Ovary (tissue), 9 donors: ENCODE measurements around the gene FAM47E. TPM values are rescaled to one million over a fixed set of nuclear protein-coding genes. Genes with fewer than 3 reads are reported as not detected.

Experiments used
- DNase-seq, 5 donors: peaks; one replicate each; pipeline ENCODE4 v3.0.0-alpha.2; 2019 to 2020
- H3K27ac ChIP-seq, 2 donors: fragments of 200-600 bp; one replicate each; pipeline versions ENCODE4 v1.5.1 to v1.8.0; 2019 to 2022
- H3K27me3 ChIP-seq: fragments of 200-600 bp; one replicate; pipeline ENCODE4 v1.8.0; 2022
- H3K36me3 ChIP-seq: fragments of 200-600 bp; sonication (generic); one replicate; pipeline ENCODE4 v1.5.1; 2019
- H3K4me1 ChIP-seq: one replicate; pipeline ENCODE4 v1.8.1; 2013; ENCODE audit warnings: mild to moderate bottlenecking, moderate library complexity; ENCODE audit not compliant: insufficient read depth
- H3K4me3 ChIP-seq: fragments of 200-600 bp; sonication (generic); one replicate; pipeline ENCODE4 v1.5.1; 2017
- H3K9me3 ChIP-seq, 2 donors: fragments of 200-600 bp in 1 of 2; sonication (generic) in 1 of 2; one replicate each; pipeline versions ENCODE4 v1.5.1 to v1.8.1; 2013 to 2019; ENCODE audit warnings: mild to moderate bottlenecking in 1 of 2, moderate library complexity in 1 of 2
- EP300 ChIP-seq: sonication (generic); formaldehyde crosslinking; IDR thresholded peaks from one replicate; pipeline ENCODE4 v1.6.1; 2017; ENCODE audit warnings: antibody characterized with exemption
- POLR2A ChIP-seq: fragments of 450-650 bp; IDR thresholded peaks from one replicate; pipeline ENCODE4 v1.6.1; 2017; ENCODE audit warnings: antibody characterized with exemption, mild to moderate bottlenecking, moderate library complexity
- WGBS, 3 donors: extraction: QIAGEN DNeasy Blood & Tissue Kit in 1 of 3; methylation state at CpG; one replicate each; pipeline versions ENCODE4 v1.1.5 to v1.1.7; 2013 to 2017; 5-methylcytosine and 5-hydroxymethylcytosine counted together
- intact Hi-C, 4 donors: fragments of 100-400 bp; cut with DNase I; formaldehyde crosslinking; loops; one replicate each; pipeline versions ENCODE4 v1.11.0 to v1.15.1; 2022 to 2023
- polyA plus RNA-seq, 2 donors: library from polyadenylated mRNA; stranded (reverse); fragments of 200-250 nt in 1 of 2; fragments of 350-450 nt in 1 of 2; fragmentation: Illumina TruSeq in 1 of 2; extraction: RNeasy Lipid Tissue Mini Kit (QIAGEN cat#74804) in 1 of 2; gene quantifications; one replicate each; pipeline ENCODE4 v1.2.3, GENCODE V29; 2013 to 2014
- total RNA-seq, 7 donors: library from RNA; depleted of rRNA in 2 of 7; stranded (reverse); fragments of >200 nt in 2 of 7; fragmentation: NEBNext Ultra II Directional in 3 of 7; extraction: Animal tissue kit (Norgen Biotek cat#: 25700) in 3 of 7; gene quantifications; one replicate each; pipeline versions ENCODE4 v1.1.0 to v1.2.4, GENCODE V29; 2016 to 2023
- TF ChIP-seq, protein P1 (sequence below), 3 donors: fragments of 450-650 bp in 2 of 3; fragments of 200-600 bp in 1 of 3; IDR thresholded peaks; one replicate each; pipeline versions ENCODE4 v1.5.1 to v1.8.0; 2016 to 2022; ENCODE audit warnings: antibody characterized with exemption in 3 of 3, mild to moderate bottlenecking in 1 of 3
- donor health status: DM: no; HTN: no; CAD: no; lungs with moderate emphysema.
- donor health status: DM: no; HTN: no; CAD: no.
- donor health status: Bipolar disorder and iron deficiency.
- donor health status: DM: yes; HTN: yes; CAD: no.
- donor health status: DM: no; HTN: no; CAD: no.
- donor health status: DM: yes; HTN: yes; CAD: no.

Gene FAM47E
- total and polyA plus RNA-seq, 9 donors: 0.08 to 8.2 (median 2.1) TPM

DNA sequence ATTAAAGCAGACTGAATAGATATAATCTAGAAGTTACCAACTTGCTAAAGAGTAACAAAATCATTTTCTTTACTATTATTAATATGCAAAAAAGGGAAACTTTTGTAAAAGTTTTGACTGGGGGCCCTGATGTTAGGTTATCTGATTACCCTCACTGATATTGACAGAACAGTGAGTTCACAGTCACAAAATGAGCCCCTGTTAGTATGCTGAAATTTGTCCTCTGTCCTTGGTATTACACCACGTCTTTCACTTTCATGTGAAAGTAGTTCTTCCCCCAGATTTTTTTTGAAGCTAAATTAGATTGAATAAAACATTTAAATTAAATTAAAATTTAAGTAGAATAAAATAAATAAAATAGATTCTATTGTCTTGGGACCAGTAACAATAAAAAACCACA is 60.9 kb downstream of the FAM47E start:
- 63 to 69% (median 66%) methylated on average over 1 of the region's 1 CpG for WGBS, 3 donors
- H3K9me3 ChIP-seq: no peaks in the 10 kb centered on the region

GRCh38 chr4:76313547-76313946 is 62.0 kb downstream of the FAM47E start:
- no peaks in the 10 kb centered on the region for H3K9me3 ChIP-seq
- H3K27me3 ChIP-seq: no peaks in the 10 kb centered on the region
- TF ChIP-seq, protein P1, sequence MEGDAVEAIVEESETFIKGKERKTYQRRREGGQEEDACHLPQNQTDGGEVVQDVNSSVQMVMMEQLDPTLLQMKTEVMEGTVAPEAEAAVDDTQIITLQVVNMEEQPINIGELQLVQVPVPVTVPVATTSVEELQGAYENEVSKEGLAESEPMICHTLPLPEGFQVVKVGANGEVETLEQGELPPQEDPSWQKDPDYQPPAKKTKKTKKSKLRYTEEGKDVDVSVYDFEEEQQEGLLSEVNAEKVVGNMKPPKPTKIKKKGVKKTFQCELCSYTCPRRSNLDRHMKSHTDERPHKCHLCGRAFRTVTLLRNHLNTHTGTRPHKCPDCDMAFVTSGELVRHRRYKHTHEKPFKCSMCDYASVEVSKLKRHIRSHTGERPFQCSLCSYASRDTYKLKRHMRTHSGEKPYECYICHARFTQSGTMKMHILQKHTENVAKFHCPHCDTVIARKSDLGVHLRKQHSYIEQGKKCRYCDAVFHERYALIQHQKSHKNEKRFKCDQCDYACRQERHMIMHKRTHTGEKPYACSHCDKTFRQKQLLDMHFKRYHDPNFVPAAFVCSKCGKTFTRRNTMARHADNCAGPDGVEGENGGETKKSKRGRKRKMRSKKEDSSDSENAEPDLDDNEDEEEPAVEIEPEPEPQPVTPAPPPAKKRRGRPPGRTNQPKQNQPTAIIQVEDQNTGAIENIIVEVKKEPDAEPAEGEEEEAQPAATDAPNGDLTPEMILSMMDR (IDR thresholded peaks at IDR 0.05): no peak
- no peak for TF ChIP-seq POLR2A
- TF ChIP-seq EP300: no peak
- intact Hi-C loops: no loop called here
- H3K4me1 ChIP-seq: no peaks in the 10 kb centered on the region
- H3K36me3 ChIP-seq: no peaks in the 10 kb centered on the region
- WGBS, 3 donors: 74 to 83% (median 80%) methylated on average over 2 of the region's 2 CpGs
- no peak for DNase-seq
- no peak overlapping the region for H3K4me3 ChIP-seq
- H3K27ac ChIP-seq: no peak overlapping the region

More for the DNA sequence above, 60.9 kb downstream of the FAM47E start:
- no peak for TF ChIP-seq EP300
- no peak for TF ChIP-seq POLR2A
- TF ChIP-seq, protein P1 (IDR thresholded peaks at IDR 0.05): no peak
- no peak for DNase-seq
- peaks cover 2% of the 10 kb centered on the region for H3K4me1 ChIP-seq
- H3K36me3 ChIP-seq: no peaks in the 10 kb centered on the region
- intact Hi-C loops: no loop called here
- no peaks in the 10 kb centered on the region for H3K27me3 ChIP-seq
- H3K27ac ChIP-seq: no peak overlapping the region
- no peak overlapping the region for H3K4me3 ChIP-seq

DNA sequence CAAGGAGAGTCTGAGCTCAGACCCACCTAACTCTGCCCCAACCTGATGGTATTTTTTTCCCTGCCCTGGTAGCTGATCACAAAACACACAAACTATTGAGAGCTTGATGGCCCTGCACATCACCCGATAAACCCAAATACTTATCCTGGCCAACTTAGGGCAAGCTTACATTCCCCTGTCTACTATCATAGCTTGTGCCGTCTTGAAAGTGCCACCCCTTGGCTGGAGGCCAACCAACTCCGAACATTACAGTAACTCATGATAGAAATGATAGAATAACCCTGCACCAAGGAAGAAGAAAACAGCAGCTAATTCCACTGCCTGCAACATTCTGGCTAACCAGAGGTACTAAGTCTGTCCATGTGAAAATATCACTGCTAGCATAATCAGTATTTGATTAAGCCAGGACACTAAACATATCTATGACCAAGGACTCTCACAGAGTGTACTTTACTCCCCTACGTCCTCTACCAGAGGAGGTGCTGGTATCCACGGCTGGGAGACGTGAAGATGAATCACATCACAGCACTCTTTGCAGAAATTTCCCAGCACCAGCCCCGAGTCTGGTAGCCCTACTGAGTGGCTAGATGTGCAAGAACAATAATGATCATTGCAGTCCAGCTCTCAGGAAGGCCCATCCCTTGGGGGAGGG is 63.9 kb downstream of the FAM47E start:
- no peak overlapping the region for H3K4me3 ChIP-seq
- no peaks in the 10 kb centered on the region for H3K27me3 ChIP-seq
- intact Hi-C loops: no loop called here
- TF ChIP-seq, protein P1 (IDR thresholded peaks at IDR 0.05): no peak
- no peak for TF ChIP-seq EP300
- TF ChIP-seq POLR2A: no peak
- H3K36me3 ChIP-seq: no peaks in the 10 kb centered on the region
- H3K4me1 ChIP-seq: no peaks in the 10 kb centered on the region
- no peaks in the 10 kb centered on the region for H3K9me3 ChIP-seq
- no peak for DNase-seq
- H3K27ac ChIP-seq: no peak overlapping the region
- WGBS, 3 donors: 72 to 80% (median 79%) methylated on average over 7 of the region's 7 CpGs

DNA sequence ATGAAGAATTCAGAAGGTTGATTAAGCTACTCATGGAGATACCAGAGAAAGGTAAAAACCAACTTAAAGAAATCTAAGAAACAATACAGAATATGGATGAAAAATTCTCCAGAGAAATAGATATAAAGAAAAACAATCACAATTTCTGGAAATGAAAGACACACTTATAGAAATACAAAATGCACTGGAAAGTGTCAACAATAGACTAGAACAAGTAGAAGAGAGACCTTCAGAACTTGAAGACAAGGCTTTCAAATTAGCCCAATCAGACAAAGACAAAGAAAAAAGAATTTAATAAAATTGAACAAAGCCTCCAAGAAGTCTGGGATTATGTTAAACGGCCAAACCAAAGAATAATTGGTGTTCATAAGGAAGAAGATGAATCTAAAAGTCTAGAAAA is 64.6 kb downstream of the FAM47E start:
- intact Hi-C loops: no loop called here
- no peak for DNase-seq
- no peak overlapping the region for H3K27ac ChIP-seq
- H3K36me3 ChIP-seq: no peaks in the 10 kb centered on the region
- no peaks in the 10 kb centered on the region for H3K4me1 ChIP-seq
- no peak for TF ChIP-seq EP300
- TF ChIP-seq POLR2A: no peak
- TF ChIP-seq, protein P1 (IDR thresholded peaks at IDR 0.05): no peak
- WGBS, 3 donors: 84 to 95% (median 86%) methylated on average over 1 of the region's 1 CpG
- H3K27me3 ChIP-seq: no peaks in the 10 kb centered on the region
- H3K4me3 ChIP-seq: no peak overlapping the region
- H3K9me3 ChIP-seq: no peaks in the 10 kb centered on the region
